DMS153 treated with DMSO at 0.1 percent for 48 hours (cell line): ENCODE measurements around the gene GRIN3B.

ENCODE experiments used
- DNase-seq: peaks from one replicate; lab custom pipeline; 2025; ENCODE audit not compliant: unreplicated experiment; lab: John Stamatoyannopoulos, UW

GRIN3B gene

DNA sequence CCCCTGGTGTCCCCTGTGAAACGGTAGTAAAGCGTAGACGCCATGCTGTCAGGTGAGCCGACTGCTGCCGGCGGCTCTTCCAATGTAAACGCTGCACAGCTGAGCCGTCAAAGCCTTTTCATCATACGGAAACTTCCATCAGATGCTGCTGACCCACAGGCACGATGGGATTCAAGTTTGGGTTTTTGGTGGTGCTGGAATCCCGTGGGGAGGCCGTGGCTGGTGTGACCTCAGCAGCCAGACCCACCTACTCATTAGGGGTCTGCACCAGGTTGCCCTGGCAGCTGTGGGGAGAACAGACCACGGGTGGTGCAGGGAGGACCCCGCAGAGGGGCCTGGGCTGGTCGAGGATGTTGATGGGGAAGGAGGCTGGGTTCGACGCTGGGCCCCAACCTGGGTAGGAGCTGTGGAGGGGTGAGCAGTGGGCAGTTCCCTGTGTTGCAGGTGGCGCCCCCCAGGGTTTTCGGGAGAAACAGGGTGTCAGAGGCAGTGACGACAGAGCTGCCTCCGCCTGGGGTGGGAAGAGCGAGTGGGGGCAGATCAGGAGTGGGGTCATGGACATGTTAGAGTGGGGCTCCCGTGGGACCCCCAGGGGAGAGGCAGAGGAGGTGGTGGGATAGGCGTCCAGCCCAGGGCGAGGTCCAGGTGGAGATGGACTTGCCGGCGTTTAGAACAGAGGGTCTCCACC, 6.6 kb downstream of the GRIN3B start:
- DNase-seq, result no peak

DNA sequence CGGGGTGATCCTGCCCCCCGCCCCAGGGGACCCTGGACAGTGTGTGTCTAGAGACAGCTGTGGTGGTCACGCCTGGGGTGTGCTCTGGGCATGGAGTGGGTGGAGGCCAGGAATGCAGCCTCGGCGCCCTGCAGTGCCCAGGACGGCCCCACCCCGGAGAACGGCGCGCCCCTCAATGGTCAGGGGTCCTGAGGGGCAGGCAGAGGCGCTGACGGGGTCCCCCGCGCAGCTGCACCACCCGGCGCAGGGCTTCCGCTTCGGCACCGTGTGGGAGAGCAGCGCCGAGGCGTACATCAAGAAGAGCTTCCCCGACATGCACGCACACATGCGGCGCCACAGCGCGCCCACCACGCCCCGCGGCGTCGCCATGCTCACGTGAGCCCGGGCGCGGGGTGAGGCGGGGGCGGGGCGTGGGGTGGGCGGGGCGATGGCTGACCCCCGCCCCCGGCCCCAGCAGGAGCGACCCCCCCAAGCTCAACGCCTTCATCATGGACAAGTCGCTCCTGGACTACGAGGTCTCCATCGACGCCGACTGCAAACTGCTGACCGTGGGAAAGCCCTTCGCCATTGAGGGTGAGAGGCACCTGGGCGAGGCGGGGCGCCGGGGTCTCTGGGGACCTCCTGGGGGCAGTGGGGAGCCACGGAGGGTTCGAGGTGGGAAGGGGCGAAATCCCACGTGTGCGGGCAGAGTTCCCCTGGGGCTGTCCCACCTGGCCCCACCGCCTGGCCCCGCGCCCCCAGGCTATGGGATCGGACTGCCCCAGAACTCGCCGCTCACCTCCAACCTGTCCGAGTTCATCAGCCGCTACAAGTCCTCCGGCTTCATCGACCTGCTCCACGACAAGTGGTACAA, 7.4 kb downstream of the GRIN3B start:
- DNase-seq, result no peak

- no peak for DNase-seq
These were observed 8.2 kb downstream of the GRIN3B start for GRCh38 chr19:1008268-1009040.

- DNase-seq, result no peak
These were observed 9.1 kb downstream of the GRIN3B start for GRCh38 chr19:1009041-1009980.

DNA sequence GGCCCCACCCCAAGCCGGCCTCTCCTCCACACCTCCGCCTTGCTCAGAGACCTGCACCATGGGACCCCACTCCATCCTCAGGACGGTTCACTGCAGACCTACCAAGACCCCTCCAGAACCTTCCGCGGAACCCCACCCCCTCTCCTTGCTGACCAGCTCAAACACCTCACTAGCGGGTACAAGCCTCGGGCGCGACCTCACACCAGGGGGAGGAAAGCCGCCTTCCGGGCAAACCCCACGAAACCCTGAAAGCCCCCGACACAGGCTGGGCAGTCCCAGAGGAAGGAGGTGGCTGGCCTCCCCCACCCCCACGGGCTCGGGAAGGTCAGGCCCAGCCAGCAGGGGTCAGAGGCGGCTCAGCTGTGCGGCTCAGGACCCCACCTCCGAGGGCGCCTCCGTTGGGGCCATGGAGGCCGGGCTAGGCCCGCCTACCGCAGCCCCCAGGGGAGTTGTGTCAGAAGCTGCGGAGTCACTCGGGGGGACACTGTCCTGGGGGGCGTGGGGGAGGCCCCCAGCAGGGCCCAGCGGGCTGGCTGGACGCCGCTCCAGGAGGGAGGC, 9.8 kb downstream of the GRIN3B start:
- no peak for DNase-seq

- DNase-seq, result no peak
These were observed 10.6 kb downstream of the GRIN3B start for GRCh38 chr19:1010586-1011510.

DNA sequence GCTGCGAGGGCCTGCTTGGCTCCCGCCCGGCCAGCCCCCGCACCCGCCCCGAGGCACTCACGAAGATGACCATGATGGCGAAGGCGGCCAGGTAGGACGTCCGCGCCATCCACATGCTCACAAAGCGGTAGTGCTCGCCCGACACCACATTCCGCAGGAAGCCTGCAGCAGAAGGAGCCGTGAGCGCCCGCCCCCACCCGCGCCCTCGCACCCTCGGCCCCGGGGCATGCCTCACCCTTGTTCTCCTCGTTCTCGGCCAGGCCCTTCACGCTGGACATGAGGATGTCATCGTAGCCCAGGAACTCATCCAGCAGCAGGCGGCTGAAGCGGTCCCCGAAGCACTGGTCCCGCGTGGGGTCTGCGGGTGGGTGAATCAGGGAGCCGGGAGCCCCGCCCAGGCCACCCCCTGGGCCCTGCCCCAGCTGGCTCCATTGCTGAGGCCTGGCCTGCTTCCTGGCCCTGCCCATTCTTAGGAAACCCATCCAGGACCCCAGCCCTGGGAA, 11.7 kb downstream of the GRIN3B start:
- no peak for DNase-seq

DNA sequence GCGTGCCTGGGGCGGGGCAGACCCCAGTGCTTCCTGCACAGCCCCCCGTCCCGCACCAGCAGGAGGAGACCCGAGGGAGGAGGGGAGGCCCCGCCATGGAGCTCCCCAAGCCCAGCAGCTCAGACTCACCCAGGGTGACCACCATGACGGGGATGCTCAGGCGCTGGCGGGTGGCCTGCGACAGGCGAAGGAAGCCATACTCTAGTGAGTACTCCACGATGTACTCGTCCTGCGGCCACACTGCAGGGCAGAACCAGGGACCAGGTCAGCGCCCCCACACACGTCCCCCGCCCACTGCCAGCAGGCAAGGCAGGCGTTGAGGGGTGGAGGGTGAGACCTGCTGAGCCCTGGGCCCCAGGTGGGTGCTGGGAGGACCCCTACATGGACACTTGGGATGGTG, 12.1 kb downstream of the GRIN3B start:
- no peak for DNase-seq

GRCh38 chr19:1013218-1013617, 13.0 kb downstream of the GRIN3B start:
- DNase-seq, result no peak

DNA sequence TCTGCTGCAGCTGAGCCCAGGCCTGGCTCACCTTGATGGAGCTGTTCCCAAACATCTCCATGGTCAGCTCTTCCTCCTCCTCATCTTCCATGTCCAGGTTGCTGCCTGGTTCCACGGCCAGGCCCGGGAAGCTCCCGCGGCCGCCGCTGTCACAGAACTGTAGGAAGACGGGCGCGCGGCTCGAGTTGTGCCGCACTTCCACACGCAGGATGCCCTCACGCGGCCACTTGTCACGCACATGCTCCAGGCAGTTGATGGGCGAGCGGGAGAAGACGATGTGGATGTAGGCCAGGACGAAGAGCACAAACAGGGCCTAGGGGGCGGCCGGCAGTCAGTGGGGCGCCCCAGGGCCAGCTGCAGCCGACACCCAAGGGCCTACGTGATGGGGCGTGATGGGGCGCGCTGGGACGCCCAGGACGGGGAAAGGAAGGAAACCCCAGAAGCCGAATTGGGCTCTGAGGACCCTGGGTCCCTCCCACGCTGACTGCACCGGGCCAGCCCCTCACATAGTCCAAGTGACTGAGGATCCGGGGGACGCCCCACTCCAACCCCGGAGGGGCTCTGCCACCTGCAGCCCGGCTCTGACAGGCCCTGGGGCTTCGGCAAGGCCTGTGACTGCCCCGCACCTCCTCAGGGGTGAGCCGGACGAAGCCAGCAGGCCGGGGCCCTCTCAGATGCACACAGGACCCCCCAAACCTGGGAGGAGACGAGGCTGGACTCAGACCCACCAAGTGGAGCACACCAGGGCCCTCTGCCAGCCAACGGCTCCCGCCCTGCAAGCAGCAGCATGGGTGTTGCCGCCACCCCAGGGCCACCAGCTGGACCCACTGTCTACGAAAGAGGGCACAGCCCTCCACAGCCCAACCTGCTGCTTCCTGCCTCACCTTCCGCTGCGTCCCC, 14.2 kb downstream of the GRIN3B start:
- DNase-seq, result no peak

GRCh38 chr19:1015061-1015781, 15.0 kb downstream of the GRIN3B start:
- no peak for DNase-seq

- DNase-seq, result no peak
These were observed 15.8 kb downstream of the GRIN3B start for GRCh38 chr19:1015782-1016646.

DNA sequence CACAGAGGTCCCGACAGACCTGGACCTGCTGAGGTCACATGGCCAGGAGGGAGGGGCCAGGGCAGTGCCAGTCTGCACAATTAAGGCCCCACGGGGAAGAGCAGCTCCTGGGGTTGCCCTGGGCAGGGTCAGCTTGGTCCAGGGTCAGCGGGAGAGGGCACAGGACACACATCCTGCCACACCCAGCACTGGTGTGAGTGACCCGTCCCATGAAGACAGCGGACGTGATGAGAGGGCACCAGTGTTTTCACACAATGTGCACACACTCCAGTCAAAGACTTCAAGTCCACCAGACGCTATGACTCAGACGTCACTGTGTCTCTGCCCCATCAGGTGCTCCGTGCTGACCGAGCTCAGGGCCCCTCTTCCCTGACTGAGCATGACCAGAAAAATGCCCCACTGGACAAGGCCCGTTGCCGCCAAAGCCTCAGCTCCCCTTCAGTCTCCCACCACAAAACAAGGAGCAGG, 16.5 kb downstream of the GRIN3B start:
- no peak for DNase-seq

GRCh38 chr19:1017115-1017905, 17.1 kb downstream of the GRIN3B start:
- DNase-seq, result no peak

- DNase-seq, result no peak
These were observed 17.7 kb downstream of the GRIN3B start for GRCh38 chr19:1017906-1018305.

- DNase-seq, result no peak
These were observed 18.2 kb downstream of the GRIN3B start for GRCh38 chr19:1018393-1018792.
